Left lung (tissue), 10 donors: ENCODE results near the gene NHERF2. TPM values are rescaled to one million over a fixed set of nuclear protein-coding genes. Genes with fewer than 3 reads are reported as not detected.

Experiments used
- ATAC-seq: fragments of 200-7000 bp; cut with Tn5 transposase; one replicate; pipeline ENCODE4 v1.9.1; 2020; ENCODE audit warnings: moderate library complexity
- DNase-seq, 4 donors: peaks; one replicate each; pipeline ENCODE4 v3.0.0-alpha.2; 2013 to 2020
- H3K27ac ChIP-seq, 2 donors: fragments of 200-600 bp; sonication (generic) in 1 of 2; one replicate each; pipeline versions ENCODE4 v1.5.0 to v1.8.0; 2020 to 2021
- H3K27me3 ChIP-seq, 2 donors: fragments of 200-600 bp; sonication (generic) in 1 of 2; one replicate each; pipeline versions ENCODE4 v1.5.0 to v1.8.0; 2020 to 2021
- H3K36me3 ChIP-seq, 2 donors: fragments of 200-600 bp; sonication (generic) in 1 of 2; one replicate each; pipeline versions ENCODE4 v1.5.0 to v1.8.0; 2020 to 2021
- H3K4me1 ChIP-seq, 2 donors: fragments of 200-600 bp; one replicate each; pipeline ENCODE4 v1.8.0; 2021
- H3K4me3 ChIP-seq, 2 donors: fragments of 200-600 bp; sonication (generic) in 1 of 2; one replicate each; pipeline versions ENCODE4 v1.5.0 to v1.8.0; 2020 to 2021; ENCODE audit warnings: mild to moderate bottlenecking in 1 of 2
- H3K9me3 ChIP-seq, 2 donors: fragments of 200-600 bp; sonication (generic) in 1 of 2; one replicate each; pipeline versions ENCODE4 v1.5.0 to v1.8.0; 2020 to 2021
- CTCF ChIP-seq, 2 donors: fragments of 200-600 bp; sonication (generic) in 1 of 2; IDR thresholded peaks; one replicate each; pipeline versions ENCODE4 v1.5.0 to v1.8.0; 2021; ENCODE audit warnings: antibody characterized with exemption in 2 of 2
- intact Hi-C, 2 donors: fragments of 100-400 bp; cut with DNase I; formaldehyde crosslinking; loops; one replicate each; pipeline versions ENCODE4 v1.11.2 to v1.14.2; 2022
- polyA plus RNA-seq, 6 donors: library from polyadenylated mRNA; unstranded; fragments of 120-200 nt; gene quantifications; one replicate each; pipeline ENCODE4 v1.2.1, GENCODE V29; 2013; ENCODE audit not compliant: insufficient read length in 6 of 6
- total RNA-seq, 2 donors: library from RNA; stranded (reverse); fragmentation: NEBNext Ultra II Directional; extraction: Animal tissue kit (Norgen Biotek cat#: 25700); gene quantifications; one replicate each; pipeline ENCODE4 v1.2.1, GENCODE V29; 2021
- donor health status: DM: no; HTN: yes; CAD: no.
- donor health status: DM: no; HTN: no; CAD: no.

The NHERF2 gene
- total and polyA plus RNA-seq, 8 donors = 68.1 to 349 (median 109) TPM

- intact Hi-C loops = no loop called here
- ATAC-seq (no peak), DNase-seq (no peak)
- no peaks in the 10 kb centered on the region for H3K9me3 ChIP-seq
- H3K27me3 ChIP-seq = no peaks in the 10 kb centered on the region
- peak overlapping the region; percentile 73 to 75 for H3K27ac ChIP-seq
- no peaks in the 10 kb centered on the region for H3K36me3 ChIP-seq
- TF ChIP-seq CTCF (IDR thresholded peaks at IDR 0.05) = no peak
- H3K4me3 ChIP-seq = no peak overlapping the region
- peaks cover 46 to 87% of the 10 kb centered on the region in 2 donors for H3K4me1 ChIP-seq
Measured at GRCh38 chr16:2044541-2044940, 17.8 kb downstream of the NHERF2 start.

- TF ChIP-seq CTCF (IDR thresholded peaks at IDR 0.05) = no peak
- H3K27ac ChIP-seq = peak overlapping the region; percentile 74 to 77
- H3K27me3 ChIP-seq = no peaks in the 10 kb centered on the region
- DNase-seq (no peak), ATAC-seq (no peak)
- intact Hi-C loops = no loop called here
- peaks cover 0 to 12% of the 10 kb centered on the region in 2 donors for H3K36me3 ChIP-seq
- peaks cover 32 to 70% of the 10 kb centered on the region in 2 donors for H3K4me1 ChIP-seq
- H3K4me3 ChIP-seq = peak overlapping the region in 1 of 2 donors; percentile 94
- H3K9me3 ChIP-seq = no peaks in the 10 kb centered on the region
Measured at GRCh38 chr16:2045965-2046892, 19.5 kb downstream of the NHERF2 start.

- peak in 1 of 4 donors; percentile 82 for DNase-seq
- peak; percentile 41 for ATAC-seq
- Histone ChIP-seq H3K4me1 (peaks cover 32 to 63% of the 10 kb centered on the region in 2 donors), H3K27me3 (no peaks in the 10 kb centered on the region), H3K36me3 (peaks cover 0 to 19% of the 10 kb centered on the region in 2 donors), H3K27ac (peak overlapping the region; percentile 74 to 77), H3K4me3 (peak overlapping the region; percentile 94 to 95), H3K9me3 (no peaks in the 10 kb centered on the region)
- intact Hi-C loops = no loop called here
- TF ChIP-seq CTCF (IDR thresholded peaks at IDR 0.05) = no peak
Measured at GRCh38 chr16:2046893-2047329, 20.2 kb downstream of the NHERF2 start.

GRCh38 chr16:2047330-2048115 lies 20.8 kb downstream of the NHERF2 start, which contains the start of the genes NTHL1 and TSC2:
Gene NTHL1 (minus strand): TSS chr16:2047834. CDS start chr16:2047823, 11 bp downstream.
Gene TSC2 (plus strand): TSS chr16:2047985. CDS start chr16:2048616, 631 bp downstream.
- H3K36me3 ChIP-seq = peaks cover 0 to 25% of the 10 kb centered on the region in 2 donors
- peak in 1 of 2 donors; percentile 44 for TF ChIP-seq CTCF (IDR thresholded peaks at IDR 0.05)
- H3K4me3 ChIP-seq = peak within 1 kb of the TSS; percentile 94 to 95
- peak within 1 kb of the TSS; percentile 74 to 77 for H3K27ac ChIP-seq
- H3K9me3 ChIP-seq = no peaks in the 10 kb centered on the region
- intact Hi-C loops = no loop called here
- ATAC-seq = peak; percentile 93
- peak; percentile 94 to 100 (median 97) for DNase-seq
- H3K4me1 ChIP-seq = peaks cover 28 to 57% of the 10 kb centered on the region in 2 donors
- H3K27me3 ChIP-seq = no peaks in the 10 kb centered on the region
